ENCODE data around the gene ARL4D. TPM values are rescaled to one million over a fixed set of nuclear protein-coding genes. Genes with fewer than 3 reads are reported as not detected.

The ARL4D gene
- total RNA-seq, 1 experiment from 2014 or later = 8.8 TPM

DNA sequence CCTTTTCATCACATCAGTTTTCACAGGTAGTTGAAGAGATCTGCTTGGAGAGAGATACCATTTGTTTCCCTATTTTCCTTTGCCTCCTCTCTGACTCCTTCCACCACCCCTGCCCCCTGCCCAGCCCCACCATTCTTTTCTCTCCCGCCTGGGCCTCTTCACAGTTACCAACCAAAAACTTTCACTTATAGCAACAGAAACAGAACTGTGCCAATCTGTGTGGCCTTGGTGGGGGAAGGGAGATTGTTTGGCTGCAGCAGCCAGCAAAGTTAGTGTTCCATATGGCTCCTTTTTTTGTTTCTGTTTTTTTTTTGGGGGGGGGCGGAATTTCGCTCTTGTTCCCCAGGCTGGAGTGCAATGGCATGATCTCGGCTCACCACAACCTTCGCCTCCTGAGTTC lies 17.2 kb upstream of the ARL4D start:
- CTCF ChIA-PET = no interaction called here
- no peaks in the 10 kb centered on the region for H3K27me3 ChIP-seq (ENCODE audit: insufficient read depth, low read depth)
- H3F3A ChIP-seq (ENCODE audit: insufficient read depth, low read depth) = peaks cover 18% of the 10 kb centered on the region; the same call in 1 of the 2 replicates
- no peak overlapping the region for H3K27ac ChIP-seq
- no peaks in the 10 kb centered on the region for H4K20me1 ChIP-seq (ENCODE audit: insufficient read depth)
- H3K79me2 ChIP-seq (ENCODE audit: low read depth) = no peaks in the 10 kb centered on the region
- H3K4me2 ChIP-seq = no peak overlapping the region
- no TSS peak for BruUV-seq (replicated peaks)
- H3K36me3 ChIP-seq (ENCODE audit: low read depth) = no peaks in the 10 kb centered on the region
- POLR2A ChIA-PET (ENCODE audit: unreplicated experiment) = no interaction called here
- H3K4me1 ChIP-seq (replicated peaks; ENCODE audit: insufficient read depth) = no peaks in the 10 kb centered on the region
- no peak overlapping the region for H3K4me3 ChIP-seq
- TF ChIP-seq, protein P1, sequence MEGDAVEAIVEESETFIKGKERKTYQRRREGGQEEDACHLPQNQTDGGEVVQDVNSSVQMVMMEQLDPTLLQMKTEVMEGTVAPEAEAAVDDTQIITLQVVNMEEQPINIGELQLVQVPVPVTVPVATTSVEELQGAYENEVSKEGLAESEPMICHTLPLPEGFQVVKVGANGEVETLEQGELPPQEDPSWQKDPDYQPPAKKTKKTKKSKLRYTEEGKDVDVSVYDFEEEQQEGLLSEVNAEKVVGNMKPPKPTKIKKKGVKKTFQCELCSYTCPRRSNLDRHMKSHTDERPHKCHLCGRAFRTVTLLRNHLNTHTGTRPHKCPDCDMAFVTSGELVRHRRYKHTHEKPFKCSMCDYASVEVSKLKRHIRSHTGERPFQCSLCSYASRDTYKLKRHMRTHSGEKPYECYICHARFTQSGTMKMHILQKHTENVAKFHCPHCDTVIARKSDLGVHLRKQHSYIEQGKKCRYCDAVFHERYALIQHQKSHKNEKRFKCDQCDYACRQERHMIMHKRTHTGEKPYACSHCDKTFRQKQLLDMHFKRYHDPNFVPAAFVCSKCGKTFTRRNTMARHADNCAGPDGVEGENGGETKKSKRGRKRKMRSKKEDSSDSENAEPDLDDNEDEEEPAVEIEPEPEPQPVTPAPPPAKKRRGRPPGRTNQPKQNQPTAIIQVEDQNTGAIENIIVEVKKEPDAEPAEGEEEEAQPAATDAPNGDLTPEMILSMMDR (conservative IDR thresholded peaks at IDR 0.05) = no peak
- TF ChIP-seq EZH2 (IDR thresholded peaks at IDR 0.05; ENCODE audit: low read depth) = no peak
- H3K9me3 ChIP-seq (ENCODE audit: insufficient read depth, low read depth) = peaks cover 5% of the 10 kb centered on the region; the same call in 1 of the 2 replicates
- no peaks in the 10 kb centered on the region for H3K9me2 ChIP-seq (ENCODE audit: insufficient read depth)
- H2AFZ ChIP-seq = no peak overlapping the region
- intact Hi-C loops (cut with micrococcal nuclease; ENCODE audit: unreplicated experiment) = no loop called here
- no peak for DNase-seq

DNA sequence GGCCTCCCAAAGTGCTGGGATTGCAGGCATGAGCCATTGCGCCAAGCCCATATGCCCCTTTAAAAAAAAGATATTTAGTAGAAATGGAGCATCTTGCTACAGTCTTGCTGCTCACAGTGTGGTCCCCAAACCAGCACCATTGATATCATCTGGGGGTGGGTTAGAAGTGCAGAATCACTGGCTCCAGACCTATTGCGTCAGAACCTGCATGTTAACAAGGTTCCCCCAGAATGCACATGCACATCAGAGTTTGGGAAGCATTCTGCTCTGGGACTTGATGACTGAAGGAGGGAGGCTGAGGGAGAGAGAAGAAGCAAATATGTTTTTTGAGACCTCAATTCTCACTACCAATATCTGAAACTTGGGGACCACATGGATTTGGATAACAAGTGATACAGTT lies 16.0 kb upstream of the ARL4D start:
- CTCF ChIA-PET = interaction anchor here (0.6 kb wide), 1 partner anchor 13 kb away, joined by 4 read pairs; no protein-coding TSS in a partner anchor
- POLR2A ChIA-PET (ENCODE audit: unreplicated experiment) = no interaction called here
- intact Hi-C loops (cut with micrococcal nuclease; ENCODE audit: unreplicated experiment) = no loop called here

GRCh38 chr17:43383372-43383771 lies 15.4 kb upstream of the ARL4D start:
- Histone ChIP-seq H3K4me3 (no peak overlapping the region), H3K9me2 (ENCODE audit: insufficient read depth) (no peaks in the 10 kb centered on the region), H3F3A (ENCODE audit: insufficient read depth, low read depth) (peaks cover 27% of the 10 kb centered on the region; the same call in 1 of the 2 replicates), H3K36me3 (ENCODE audit: low read depth) (no peaks in the 10 kb centered on the region), H3K9me3 (ENCODE audit: insufficient read depth, low read depth) (peaks cover 5% of the 10 kb centered on the region; the same call in 1 of the 2 replicates), H3K4me2 (no peak overlapping the region), H3K4me1 (replicated peaks; ENCODE audit: insufficient read depth) (peaks cover 6% of the 10 kb centered on the region), H3K27me3 (ENCODE audit: insufficient read depth, low read depth) (no peaks in the 10 kb centered on the region), H3K27ac (no peak overlapping the region), H3K79me2 (ENCODE audit: low read depth) (peaks cover 8% of the 10 kb centered on the region; the same call in 1 of the 2 replicates), H4K20me1 (ENCODE audit: insufficient read depth) (no peaks in the 10 kb centered on the region), H2AFZ (no peak overlapping the region)
- DNase-seq = no peak
- ChIA-PET CTCF (interaction anchor here (0.6 kb wide), 1 partner anchor 12 kb away, joined by 4 read pairs; no protein-coding TSS in a partner anchor), POLR2A (ENCODE audit: unreplicated experiment) (no interaction called here)
- BruUV-seq (replicated peaks) = no TSS peak
- TF ChIP-seq EZH2 (IDR thresholded peaks at IDR 0.05; ENCODE audit: low read depth) = no peak
- TF ChIP-seq, protein P1 (conservative IDR thresholded peaks at IDR 0.05) = no peak
- intact Hi-C loops (cut with micrococcal nuclease; ENCODE audit: unreplicated experiment) = no loop called here

More for the DNA sequence above, 16.0 kb upstream of the ARL4D start:
- Histone ChIP-seq H3F3A (ENCODE audit: insufficient read depth, low read depth) (peaks cover 25% of the 10 kb centered on the region; the same call in 1 of the 2 replicates), H4K20me1 (ENCODE audit: insufficient read depth) (no peaks in the 10 kb centered on the region), H3K27me3 (ENCODE audit: insufficient read depth, low read depth) (no peaks in the 10 kb centered on the region), H3K9me2 (ENCODE audit: insufficient read depth) (no peaks in the 10 kb centered on the region), H3K9me3 (ENCODE audit: insufficient read depth, low read depth) (peaks cover 5% of the 10 kb centered on the region; the same call in 1 of the 2 replicates), H3K27ac (no peak overlapping the region), H3K4me1 (replicated peaks; ENCODE audit: insufficient read depth) (peaks cover 6% of the 10 kb centered on the region), H3K4me3 (no peak overlapping the region), H3K36me3 (ENCODE audit: low read depth) (no peaks in the 10 kb centered on the region), H3K4me2 (no peak overlapping the region), H3K79me2 (ENCODE audit: low read depth) (peaks cover 8% of the 10 kb centered on the region; the same call in 1 of the 2 replicates), H2AFZ (no peak overlapping the region)
- no peak for DNase-seq
- no peak for TF ChIP-seq EZH2 (IDR thresholded peaks at IDR 0.05; ENCODE audit: low read depth)
- no TSS peak for BruUV-seq (replicated peaks)
